ENCODE measurements around the gene UBB.

The UBB gene

GRCh38 chr17:16364625-16365024 is 16.3 kb upstream of the UBB start:
- Histone ChIP-seq H3F3A (ENCODE audit: control insufficient read depth, insufficient read depth) (no peaks in the 10 kb centered on the region), H3K4me3 (ENCODE audit: low read length) (no peak overlapping the region), H3K4me1 (ENCODE audit: control insufficient read depth, low read length) (peaks cover 7% of the 10 kb centered on the region), H3K27me3 (ENCODE audit: control insufficient read depth, low read length) (no peaks in the 10 kb centered on the region), H3K79me2 (ENCODE audit: control insufficient read depth, low read length) (no peaks in the 10 kb centered on the region), H3K9me2 (replicated peaks; ENCODE audit: control insufficient read depth, low read length) (no peaks in the 10 kb centered on the region), H3K9me3 (ENCODE audit: control insufficient read depth, insufficient read depth, low read length) (no peaks in the 10 kb centered on the region), H3K27ac (ENCODE audit: low read depth, low read length) (no peak overlapping the region), H3K4me2 (ENCODE audit: low read length) (no peak overlapping the region), H4K20me1 (ENCODE audit: control insufficient read depth, insufficient read depth, low read depth, low read length) (no peaks in the 10 kb centered on the region), H3K36me3 (ENCODE audit: control insufficient read depth, low read length) (no peaks in the 10 kb centered on the region)
- TF ChIP-seq EZH2phosphoT487 (IDR thresholded peaks at IDR 0.05; ENCODE audit: borderline replicate concordance, low read length): no peak
- TF ChIP-seq, protein P1, sequence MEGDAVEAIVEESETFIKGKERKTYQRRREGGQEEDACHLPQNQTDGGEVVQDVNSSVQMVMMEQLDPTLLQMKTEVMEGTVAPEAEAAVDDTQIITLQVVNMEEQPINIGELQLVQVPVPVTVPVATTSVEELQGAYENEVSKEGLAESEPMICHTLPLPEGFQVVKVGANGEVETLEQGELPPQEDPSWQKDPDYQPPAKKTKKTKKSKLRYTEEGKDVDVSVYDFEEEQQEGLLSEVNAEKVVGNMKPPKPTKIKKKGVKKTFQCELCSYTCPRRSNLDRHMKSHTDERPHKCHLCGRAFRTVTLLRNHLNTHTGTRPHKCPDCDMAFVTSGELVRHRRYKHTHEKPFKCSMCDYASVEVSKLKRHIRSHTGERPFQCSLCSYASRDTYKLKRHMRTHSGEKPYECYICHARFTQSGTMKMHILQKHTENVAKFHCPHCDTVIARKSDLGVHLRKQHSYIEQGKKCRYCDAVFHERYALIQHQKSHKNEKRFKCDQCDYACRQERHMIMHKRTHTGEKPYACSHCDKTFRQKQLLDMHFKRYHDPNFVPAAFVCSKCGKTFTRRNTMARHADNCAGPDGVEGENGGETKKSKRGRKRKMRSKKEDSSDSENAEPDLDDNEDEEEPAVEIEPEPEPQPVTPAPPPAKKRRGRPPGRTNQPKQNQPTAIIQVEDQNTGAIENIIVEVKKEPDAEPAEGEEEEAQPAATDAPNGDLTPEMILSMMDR (IDR thresholded peaks at IDR 0.05; ENCODE audit: low read depth, low read length, poor library complexity, severe bottlenecking): no peak

DNA sequence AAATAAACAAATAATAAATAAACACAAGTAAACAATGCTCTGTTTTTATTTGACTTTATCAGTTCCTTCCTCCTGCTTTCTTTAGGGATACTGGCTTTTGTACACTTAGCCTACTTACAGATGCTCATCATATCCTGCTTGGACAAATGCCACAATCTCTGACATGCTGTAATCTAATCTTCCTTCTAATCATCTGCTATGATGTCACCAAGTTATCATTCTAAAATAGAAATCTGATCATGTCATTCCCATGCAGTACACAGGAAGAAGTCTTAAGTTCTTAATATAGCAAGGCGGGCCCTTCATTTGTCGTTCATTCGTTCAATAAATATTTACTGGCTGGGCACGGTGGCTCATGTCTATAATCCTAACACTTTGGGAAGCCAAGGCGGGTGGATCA is 9.1 kb upstream of the UBB start:
- TF ChIP-seq EZH2phosphoT487 (IDR thresholded peaks at IDR 0.05; ENCODE audit: borderline replicate concordance, low read length): no peak
- TF ChIP-seq, protein P1 (IDR thresholded peaks at IDR 0.05; ENCODE audit: low read depth, low read length, poor library complexity, severe bottlenecking): no peak
- H3K79me2 ChIP-seq (ENCODE audit: control insufficient read depth, low read length): no peaks in the 10 kb centered on the region

DNA sequence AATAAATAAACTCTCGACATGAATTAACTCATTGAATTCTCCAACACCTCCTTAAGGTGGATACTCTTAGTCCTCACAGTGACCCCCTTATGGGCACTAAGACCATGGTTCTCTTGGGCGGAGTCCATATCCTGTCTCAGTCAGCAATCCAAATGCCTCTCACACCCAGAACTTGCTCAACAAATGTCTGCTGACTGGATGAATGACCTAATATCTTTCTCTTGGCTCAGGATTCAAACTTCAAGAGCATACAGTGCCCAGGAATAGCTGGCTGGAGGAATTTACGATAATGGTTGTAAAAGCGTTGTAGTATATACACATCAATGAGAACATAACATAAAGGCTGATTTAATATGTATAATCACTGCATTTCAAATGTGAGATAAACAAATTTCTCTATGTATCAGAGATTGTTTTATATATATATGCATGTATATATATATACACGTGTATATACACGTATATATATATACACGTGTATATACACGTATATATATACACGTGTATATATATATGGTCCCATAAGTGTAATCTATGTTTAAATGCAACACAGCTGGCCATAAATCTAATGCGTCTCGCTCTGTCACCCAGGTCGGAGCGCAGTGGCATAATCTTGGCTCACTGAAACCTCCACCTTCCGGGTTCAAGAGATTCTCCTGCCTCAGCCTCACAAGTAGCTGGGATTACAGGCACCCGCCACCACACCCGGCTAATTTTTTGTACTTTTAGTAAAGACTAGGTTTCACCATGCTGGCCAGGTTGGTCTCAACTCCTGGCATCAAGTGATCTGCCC is 6.5 kb upstream of the UBB start:
- Histone ChIP-seq H3K36me3 (ENCODE audit: control insufficient read depth, low read length) (no peaks in the 10 kb centered on the region), H4K20me1 (ENCODE audit: control insufficient read depth, insufficient read depth, low read depth, low read length) (no peaks in the 10 kb centered on the region), H3K4me3 (ENCODE audit: low read length) (no peak overlapping the region), H3K4me2 (ENCODE audit: low read length) (no peak overlapping the region), H3K27ac (ENCODE audit: low read depth, low read length) (no peak overlapping the region), H3K9me2 (replicated peaks; ENCODE audit: control insufficient read depth, low read length) (no peaks in the 10 kb centered on the region), H3K9me3 (ENCODE audit: control insufficient read depth, insufficient read depth, low read length) (no peaks in the 10 kb centered on the region), H3F3A (ENCODE audit: control insufficient read depth, insufficient read depth) (peaks cover 5% of the 10 kb centered on the region; the same call in 1 of the 2 replicates), H3K27me3 (ENCODE audit: control insufficient read depth, low read length) (no peaks in the 10 kb centered on the region), H3K4me1 (ENCODE audit: control insufficient read depth, low read length) (no peaks in the 10 kb centered on the region), H3K79me2 (ENCODE audit: control insufficient read depth, low read length) (no peaks in the 10 kb centered on the region)
- no peak for TF ChIP-seq EZH2phosphoT487 (IDR thresholded peaks at IDR 0.05; ENCODE audit: borderline replicate concordance, low read length)
- TF ChIP-seq, protein P1 (IDR thresholded peaks at IDR 0.05; ENCODE audit: low read depth, low read length, poor library complexity, severe bottlenecking): no peak

More for the DNA sequence above, 9.1 kb upstream of the UBB start:
- no peak overlapping the region for H3K4me3 ChIP-seq (ENCODE audit: low read length)
- no peaks in the 10 kb centered on the region for H3K9me3 ChIP-seq (ENCODE audit: control insufficient read depth, insufficient read depth, low read length)
- H3K4me2 ChIP-seq (ENCODE audit: low read length): no peak overlapping the region
- no peaks in the 10 kb centered on the region for H3K36me3 ChIP-seq (ENCODE audit: control insufficient read depth, low read length)
- no peaks in the 10 kb centered on the region for H3K27me3 ChIP-seq (ENCODE audit: control insufficient read depth, low read length)
- H3K9me2 ChIP-seq (replicated peaks; ENCODE audit: control insufficient read depth, low read length): no peaks in the 10 kb centered on the region
- no peaks in the 10 kb centered on the region for H3K4me1 ChIP-seq (ENCODE audit: control insufficient read depth, low read length)
- H3F3A ChIP-seq (ENCODE audit: control insufficient read depth, insufficient read depth): no peaks in the 10 kb centered on the region
- no peak overlapping the region for H3K27ac ChIP-seq (ENCODE audit: low read depth, low read length)
- no peaks in the 10 kb centered on the region for H4K20me1 ChIP-seq (ENCODE audit: control insufficient read depth, insufficient read depth, low read depth, low read length)
